Measurements from ENCODE around the gene PLXND1.

GRCh38 chr3:129635656-129636055 is 29.2 kb upstream of the PLXND1 start:
- TF ChIP-seq CTCF (conservative IDR thresholded peaks at IDR 0.05; ENCODE audit: low read length) (no peak), EZH2phosphoT487 (IDR thresholded peaks at IDR 0.05; ENCODE audit: borderline replicate concordance) (no peak)
